HL-60 (cell line): ENCODE results near the gene TSPAN18.

ENCODE experiments used
- DNase-seq, 2 experiments: peaks; one replicate each; pipeline ENCODE4 v3.0.0-alpha.2; 2010 to 2020; ENCODE audit warnings: low read depth in 1 of 2, low spot score in 1 of 2
- H3K27ac ChIP-seq: fragments of 250-450 bp; sonication (Bioruptor Pico); replicated peaks from 2 replicates; pipeline ENCODE4 v1.5.1; 2020; ENCODE audit warnings: mild to moderate bottlenecking, moderate library complexity
- H3K27me3 ChIP-seq: fragments of 250-450 bp; sonication (Bioruptor Pico); 2 replicates; pipeline ENCODE4 v1.5.1; 2021; ENCODE audit warnings: mild to moderate bottlenecking, moderate library complexity; ENCODE audit not compliant: insufficient read depth, poor library complexity, severe bottlenecking
- H3K4me3 ChIP-seq: replicated peaks from 2 replicates; pipeline ENCODE4 v1.5.1; 2011; ENCODE audit warnings: mild to moderate bottlenecking, control low read depth, low read length; ENCODE audit not compliant: insufficient read depth
- CTCF ChIP-seq: IDR thresholded peaks from one replicate; pipeline ENCODE4 v1.5.1; 2011; ENCODE audit warnings: low read length, control low read depth, inconsistent platforms; ENCODE audit not compliant: insufficient read depth
- GABPA ChIP-seq: IDR thresholded peaks from 2 replicates; pipeline ENCODE4 v1.6.1; 2012; ENCODE audit warnings: low read depth
- POLR2AphosphoS5 ChIP-seq: IDR thresholded peaks from 2 replicates; pipeline ENCODE4 v1.6.1; 2012; ENCODE audit warnings: low read depth
- SPI1 ChIP-seq: IDR thresholded peaks from 2 replicates; pipeline ENCODE4 v1.6.1; 2012; ENCODE audit warnings: low read depth, mild to moderate bottlenecking, borderline replicate concordance
- TF ChIP-seq, protein P1 (sequence below): IDR thresholded peaks from 2 replicates; pipeline ENCODE4 v1.6.1; 2012; ENCODE audit warnings: low read depth; ENCODE audit not compliant: insufficient replicate concordance

TSPAN18 gene

GRCh38 chr11:44887636-44888035 lies 160.9 kb downstream of the TSPAN18 start:
- DNase-seq: no peak

GRCh38 chr11:44889266-44889665 lies 162.5 kb downstream of the TSPAN18 start:
- TF ChIP-seq CTCF (no peak), POLR2AphosphoS5 (no peak)
- no peak overlapping the region for H3K4me3 ChIP-seq
- no peak for DNase-seq
- no peak overlapping the region for H3K27ac ChIP-seq
- no peaks in the 10 kb centered on the region for H3K27me3 ChIP-seq

More at GRCh38 chr11:44887636-44888035, 160.9 kb downstream of the TSPAN18 start:
- TF ChIP-seq SPI1 (no peak), GABPA (no peak), CTCF (no peak), POLR2AphosphoS5 (no peak)
- TF ChIP-seq, protein P1, sequence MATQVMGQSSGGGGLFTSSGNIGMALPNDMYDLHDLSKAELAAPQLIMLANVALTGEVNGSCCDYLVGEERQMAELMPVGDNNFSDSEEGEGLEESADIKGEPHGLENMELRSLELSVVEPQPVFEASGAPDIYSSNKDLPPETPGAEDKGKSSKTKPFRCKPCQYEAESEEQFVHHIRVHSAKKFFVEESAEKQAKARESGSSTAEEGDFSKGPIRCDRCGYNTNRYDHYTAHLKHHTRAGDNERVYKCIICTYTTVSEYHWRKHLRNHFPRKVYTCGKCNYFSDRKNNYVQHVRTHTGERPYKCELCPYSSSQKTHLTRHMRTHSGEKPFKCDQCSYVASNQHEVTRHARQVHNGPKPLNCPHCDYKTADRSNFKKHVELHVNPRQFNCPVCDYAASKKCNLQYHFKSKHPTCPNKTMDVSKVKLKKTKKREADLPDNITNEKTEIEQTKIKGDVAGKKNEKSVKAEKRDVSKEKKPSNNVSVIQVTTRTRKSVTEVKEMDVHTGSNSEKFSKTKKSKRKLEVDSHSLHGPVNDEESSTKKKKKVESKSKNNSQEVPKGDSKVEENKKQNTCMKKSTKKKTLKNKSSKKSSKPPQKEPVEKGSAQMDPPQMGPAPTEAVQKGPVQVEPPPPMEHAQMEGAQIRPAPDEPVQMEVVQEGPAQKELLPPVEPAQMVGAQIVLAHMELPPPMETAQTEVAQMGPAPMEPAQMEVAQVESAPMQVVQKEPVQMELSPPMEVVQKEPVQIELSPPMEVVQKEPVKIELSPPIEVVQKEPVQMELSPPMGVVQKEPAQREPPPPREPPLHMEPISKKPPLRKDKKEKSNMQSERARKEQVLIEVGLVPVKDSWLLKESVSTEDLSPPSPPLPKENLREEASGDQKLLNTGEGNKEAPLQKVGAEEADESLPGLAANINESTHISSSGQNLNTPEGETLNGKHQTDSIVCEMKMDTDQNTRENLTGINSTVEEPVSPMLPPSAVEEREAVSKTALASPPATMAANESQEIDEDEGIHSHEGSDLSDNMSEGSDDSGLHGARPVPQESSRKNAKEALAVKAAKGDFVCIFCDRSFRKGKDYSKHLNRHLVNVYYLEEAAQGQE: no peak
- H3K27me3 ChIP-seq: peaks cover 3% of the 10 kb centered on the region
- H3K4me3 ChIP-seq: no peak overlapping the region
- H3K27ac ChIP-seq: no peak overlapping the region

- TF ChIP-seq SPI1: no peak
- TF ChIP-seq, protein P1: no peak
- no peak for TF ChIP-seq CTCF
- no peak for TF ChIP-seq GABPA
- no peak for TF ChIP-seq POLR2AphosphoS5
- Histone ChIP-seq H3K4me3 (no peak overlapping the region), H3K27ac (no peak overlapping the region)
Observed at GRCh38 chr11:44892843-44893242, 166.1 kb downstream of the TSPAN18 start.

DNA sequence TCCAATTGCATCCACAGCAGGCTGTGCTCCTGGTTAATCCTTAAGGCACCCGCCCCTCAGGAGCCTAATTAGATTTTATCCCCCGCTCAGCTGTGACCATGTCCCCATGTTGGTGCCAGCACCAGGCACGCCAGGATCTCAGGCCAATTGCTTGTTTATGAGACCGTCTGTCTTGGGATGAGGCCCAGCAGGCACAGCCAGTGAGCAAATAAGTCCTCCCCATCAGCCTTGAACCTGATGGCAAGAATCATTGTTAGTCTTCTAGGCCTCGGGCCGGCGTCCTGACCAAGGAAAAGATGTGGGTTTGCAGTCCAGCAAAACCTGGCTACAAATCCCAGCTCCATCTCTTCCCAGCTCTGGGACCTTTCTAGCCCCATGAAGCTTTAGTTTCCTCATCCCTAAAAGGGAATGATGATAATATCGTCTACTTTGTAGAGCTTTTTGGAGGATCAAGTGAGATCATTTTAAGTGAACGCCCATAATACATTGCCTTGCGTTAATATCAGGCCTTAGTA lies 166.6 kb downstream of the TSPAN18 start:
- no peak for TF ChIP-seq SPI1
- TF ChIP-seq CTCF: no peak
- TF ChIP-seq GABPA: no peak
- no peak for TF ChIP-seq POLR2AphosphoS5
- TF ChIP-seq, protein P1: no peak
- no peak for DNase-seq

More at GRCh38 chr11:44892843-44893242, 166.1 kb downstream of the TSPAN18 start:
- DNase-seq: no peak
- H3K27me3 ChIP-seq: no peaks in the 10 kb centered on the region

More for the DNA sequence above, 166.6 kb downstream of the TSPAN18 start:
- H3K4me3 ChIP-seq: no peak overlapping the region
- no peaks in the 10 kb centered on the region for H3K27me3 ChIP-seq
- no peak overlapping the region for H3K27ac ChIP-seq
